Right lobe of liver (tissue), 6 donors: ENCODE data around the gene MAGI1. TPM values are rescaled to one million over a fixed set of nuclear protein-coding genes. Genes with fewer than 3 reads are reported as not detected.

Experiments used
- ATAC-seq, 4 donors: fragments of 200-7000 bp; cut with Tn5 transposase; one replicate each; pipeline ENCODE4 v1.9.1; 2020; ENCODE audit warnings: mild to moderate bottlenecking in 4 of 4, moderate library complexity in 4 of 4
- DNase-seq, 3 donors: peaks; one replicate each; pipeline ENCODE4 v3.0.0-alpha.2; 2020
- H3K27ac ChIP-seq, 3 donors: fragments of 200-600 bp; one replicate each; pipeline ENCODE4 v1.8.0; 2022
- H3K27me3 ChIP-seq, 2 donors: fragments of 200-600 bp; one replicate each; pipeline ENCODE4 v1.8.0; 2022
- H3K36me3 ChIP-seq, 4 donors: fragments of 200-600 bp; sonication (generic) in 1 of 4; one replicate each; pipeline versions ENCODE4 v1.5.1 to v1.8.0; 2017 to 2022; ENCODE audit warnings: control low read depth in 1 of 4
- H3K4me1 ChIP-seq, 4 donors: fragments of 200-600 bp; sonication (generic) in 1 of 4; one replicate each; pipeline versions ENCODE4 v1.5.1 to v1.8.0; 2017 to 2022; ENCODE audit warnings: control low read depth in 1 of 4
- H3K4me3 ChIP-seq, 3 donors: fragments of 200-600 bp; one replicate each; pipeline ENCODE4 v1.8.0; 2022
- H3K9me3 ChIP-seq, 4 donors: fragments of 200-600 bp; sonication (generic) in 1 of 4; one replicate each; pipeline versions ENCODE4 v1.5.1 to v1.8.0; 2017 to 2022; ENCODE audit warnings: control low read depth in 1 of 4
- CTCF ChIP-seq, 4 donors: fragments of 200-600 bp in 3 of 4; fragments of 450-650 bp in 1 of 4; IDR thresholded peaks; one replicate each; pipeline versions ENCODE4 v1.5.1 to v1.8.0; 2016 to 2022; ENCODE audit warnings: antibody characterized with exemption in 4 of 4, mild to moderate bottlenecking in 2 of 4
- POLR2A ChIP-seq: fragments of 450-650 bp; IDR thresholded peaks from one replicate; pipeline ENCODE4 v1.6.1; 2017; ENCODE audit warnings: antibody characterized with exemption, mild to moderate bottlenecking
- WGBS: methylation state at CpG from one replicate; pipeline ENCODE4 v1.1.6; 2018; ENCODE audit warnings: low coverage, low lambda C conversion rate; ENCODE audit not compliant: insufficient coverage; ENCODE audit errors: missing lambda C conversion rate; 5-methylcytosine and 5-hydroxymethylcytosine counted together
- intact Hi-C, 2 donors: fragments of 100-400 bp; cut with DNase I; formaldehyde crosslinking; loops; one replicate each; pipeline versions ENCODE4 v1.11.2 to v1.14.1; 2022
- total RNA-seq, 6 experiments: library from RNA; depleted of rRNA in 2 of 6; stranded (reverse); fragments of >200 nt in 2 of 6; fragmentation: NEBNext Ultra II Directional in 3 of 6; extraction: Animal tissue kit (Norgen Biotek cat#: 25700) in 3 of 6; gene quantifications; one replicate each; pipeline versions ENCODE4 v1.1.0 to v1.2.4, GENCODE V29; 2016 to 2023
- donor health status: DM: no; HTN: yes; CAD: no.
- donor health status: DM: no; HTN: no; CAD: no.
- donor health status: DM: no; HTN: no; CAD: no.
- donor health status: DM: no; HTN: yes; CAD: no.
- donor health status: DM: no; HTN: yes; CAD: no.

Gene MAGI1
- total RNA-seq, 6 experiments from 2014 or later = 22.6 to 37.7 (median 26.9) TPM

GRCh38 chr3:65751123-65751700 lies 287.5 kb downstream of the MAGI1 start:
- DNase-seq (peak in 2 of 3 donors; percentile 27 to 53), ATAC-seq (peak; percentile 83 to 87 (median 83))
- WGBS = 41% methylated on average over 4 of the region's 5 CpGs
- H3K27me3 ChIP-seq = no peaks in the 10 kb centered on the region
- TF ChIP-seq CTCF (IDR thresholded peaks at IDR 0.05) (peak; percentile 62 to 79 (median 64)), POLR2A (no peak)
- H3K27ac ChIP-seq = no peak overlapping the region
- H3K4me3 ChIP-seq = no peak overlapping the region
- H3K36me3 ChIP-seq = no peaks in the 10 kb centered on the region
- H3K4me1 ChIP-seq = no peaks in the 10 kb centered on the region
- no peaks in the 10 kb centered on the region for H3K9me3 ChIP-seq
- intact Hi-C loops = no loop called here

GRCh38 chr3:65749066-65749465 lies 289.7 kb downstream of the MAGI1 start:
- WGBS = 83% methylated on average over 1 of the region's 1 CpG
- intact Hi-C loops = loop anchor here in 1 of 2 donors (10.0 kb wide), 1 partner anchor 314 kb away; no protein-coding TSS in a partner anchor
- ATAC-seq = no peak
- Histone ChIP-seq H3K4me1 (no peaks in the 10 kb centered on the region), H3K27me3 (no peaks in the 10 kb centered on the region), H3K4me3 (no peak overlapping the region), H3K27ac (no peak overlapping the region), H3K36me3 (no peaks in the 10 kb centered on the region), H3K9me3 (no peaks in the 10 kb centered on the region)
- DNase-seq = no peak
- no peak for TF ChIP-seq POLR2A
- no peak for TF ChIP-seq CTCF (IDR thresholded peaks at IDR 0.05)

GRCh38 chr3:65748326-65748725 lies 290.4 kb downstream of the MAGI1 start:
- no peak overlapping the region for H3K4me3 ChIP-seq
- ATAC-seq = no peak

GRCh38 chr3:65746848-65747247 lies 291.9 kb downstream of the MAGI1 start:
- intact Hi-C loops = loop anchor here in 1 of 2 donors (10.0 kb wide), 1 partner anchor 312 kb away; no protein-coding TSS in a partner anchor
- ATAC-seq = no peak
- DNase-seq = no peak
- H3K4me3 ChIP-seq = no peak overlapping the region
- H3K36me3 ChIP-seq = no peaks in the 10 kb centered on the region
- no peaks in the 10 kb centered on the region for H3K4me1 ChIP-seq
- no peaks in the 10 kb centered on the region for H3K27me3 ChIP-seq
- TF ChIP-seq CTCF (IDR thresholded peaks at IDR 0.05) = no peak
- TF ChIP-seq POLR2A = no peak
- H3K9me3 ChIP-seq = no peaks in the 10 kb centered on the region
- WGBS = 82% methylated on average over 4 of the region's 4 CpGs
- H3K27ac ChIP-seq = no peak overlapping the region

More at GRCh38 chr3:65748326-65748725, 290.4 kb downstream of the MAGI1 start:
- Histone ChIP-seq H3K27me3 (no peaks in the 10 kb centered on the region), H3K36me3 (no peaks in the 10 kb centered on the region), H3K27ac (no peak overlapping the region), H3K4me1 (no peaks in the 10 kb centered on the region), H3K9me3 (no peaks in the 10 kb centered on the region)
- no peak for DNase-seq
- 100% methylated on average over 1 of the region's 1 CpG for WGBS
- TF ChIP-seq CTCF (IDR thresholded peaks at IDR 0.05) (no peak), POLR2A (no peak)
- intact Hi-C loops = loop anchor here in 1 of 2 donors (10.0 kb wide), 1 partner anchor 314 kb away; no protein-coding TSS in a partner anchor
